Neuronal stem cell (in vitro differentiated cells): ENCODE data around the gene TRAPPC6A.

ENCODE experiments used
- DNase-seq: peaks from one replicate; pipeline ENCODE4 v3.0.0-alpha.2; 2013; ENCODE audit warnings: low spot score
- H2AFZ ChIP-seq: one replicate; pipeline ENCODE4 v1.6.1; 2013; ENCODE audit warnings: mild to moderate bottlenecking, low read length, inconsistent platforms
- H2AK5ac ChIP-seq: 2 replicates; pipeline ENCODE4 v1.6.1; 2013; ENCODE audit warnings: low read depth, mild to moderate bottlenecking, inconsistent platforms, low read length, moderate library complexity, mixed read lengths
- H2BK120ac ChIP-seq: 2 replicates; pipeline ENCODE4 v1.6.1; 2013; ENCODE audit warnings: low read depth, mild to moderate bottlenecking, inconsistent platforms, low read length, moderate library complexity, mixed read lengths
- H2BK12ac ChIP-seq: one replicate; pipeline ENCODE4 v1.6.1; 2013; ENCODE audit warnings: low read length, inconsistent platforms
- H2BK15ac ChIP-seq: 2 replicates; pipeline ENCODE4 v1.6.1; 2013; ENCODE audit warnings: mild to moderate bottlenecking, low read length, inconsistent platforms, mixed read lengths
- H2BK5ac ChIP-seq: one replicate; pipeline ENCODE4 v1.6.1; 2013; ENCODE audit warnings: inconsistent platforms, mild to moderate bottlenecking, low read length, moderate library complexity
- H3K14ac ChIP-seq: one replicate; pipeline ENCODE4 v1.6.1; 2013; ENCODE audit warnings: low read length, inconsistent platforms
- H3K18ac ChIP-seq: 2 replicates; pipeline ENCODE4 v1.6.1; 2013; ENCODE audit warnings: low read length, inconsistent platforms
- H3K23ac ChIP-seq: 2 replicates; pipeline ENCODE4 v1.6.1; 2013; ENCODE audit warnings: low read depth, mild to moderate bottlenecking, mixed read lengths, low read length, inconsistent platforms; ENCODE audit not compliant: poor library complexity
- H3K27ac ChIP-seq: replicated peaks from 3 replicates; pipeline ENCODE4 v1.5.1; 2013; ENCODE audit warnings: low read length, inconsistent platforms
- H3K27me3 ChIP-seq, 3 experiments: 2 replicates each; pipeline ENCODE4 v1.6.1; 2013; ENCODE audit warnings: low read length in 3 of 3, mild to moderate bottlenecking in 2 of 3, inconsistent platforms in 1 of 3, low read depth in 1 of 3, mixed read lengths in 1 of 3, moderate library complexity in 1 of 3; ENCODE audit not compliant: control insufficient read depth in 3 of 3, insufficient read depth in 3 of 3
- H3K36me3 ChIP-seq, 2 donors: replicated peaks in 1 of 2; 2 replicates each; pipeline ENCODE4 v1.6.1; 2013; ENCODE audit warnings: low read length in 2 of 2; ENCODE audit not compliant: control insufficient read depth in 2 of 2, insufficient read depth in 2 of 2
- H3K4ac ChIP-seq: 2 replicates; pipeline ENCODE4 v1.6.1; 2013; ENCODE audit warnings: inconsistent platforms, mild to moderate bottlenecking, low read length, moderate library complexity
- H3K4me1 ChIP-seq, 2 donors: 1 replicate in 1 of 2; 2 replicates in 1 of 2; pipeline ENCODE4 v1.6.1; 2013; ENCODE audit warnings: low read length in 2 of 2, low read depth in 1 of 2; ENCODE audit not compliant: control insufficient read depth in 2 of 2, insufficient read depth in 1 of 2
- H3K4me2 ChIP-seq: one replicate; pipeline ENCODE4 v1.6.1; 2013; ENCODE audit warnings: mild to moderate bottlenecking, low read length, inconsistent platforms; ENCODE audit not compliant: insufficient read depth, poor library complexity, severe bottlenecking
- H3K4me3 ChIP-seq, 2 donors: 2 replicates each; pipeline ENCODE4 v1.5.1; 2013; ENCODE audit warnings: low read length in 2 of 2, mild to moderate bottlenecking in 2 of 2, inconsistent platforms in 1 of 2, moderate library complexity in 1 of 2
- H3K79me1 ChIP-seq: one replicate; pipeline ENCODE4 v1.6.1; 2013; ENCODE audit warnings: low read depth, mild to moderate bottlenecking, inconsistent platforms, low read length, moderate library complexity
- H3K9ac ChIP-seq: one replicate; pipeline ENCODE4 v1.6.1; 2013; ENCODE audit warnings: mild to moderate bottlenecking, low read depth, low read length, inconsistent platforms; ENCODE audit not compliant: poor library complexity
- H3K9me3 ChIP-seq, 2 donors: replicated peaks in 1 of 2; 2 replicates each; pipeline versions ENCODE3 to v1.6.1; 2013; ENCODE audit warnings: low read length in 2 of 2, mild to moderate bottlenecking in 2 of 2, inconsistent platforms in 1 of 2, low read depth in 1 of 2, mixed read lengths in 1 of 2, moderate library complexity in 1 of 2; ENCODE audit not compliant: control insufficient read depth in 2 of 2, insufficient read depth in 1 of 2
- H4K8ac ChIP-seq: one replicate; pipeline ENCODE4 v1.6.1; 2013; ENCODE audit warnings: low read depth, mild to moderate bottlenecking, inconsistent platforms, low read length, moderate library complexity
- H4K91ac ChIP-seq: one replicate; pipeline ENCODE4 v1.6.1; 2013; ENCODE audit warnings: low read length, low read depth, mild to moderate bottlenecking, inconsistent platforms; ENCODE audit not compliant: poor library complexity
- WGBS, 2 donors: extraction: QIAGEN DNeasy Blood & Tissue Kit; methylation state at CpG; one replicate each; pipeline ENCODE4 v1.1.7; 2013; ENCODE audit warnings: missing lambda C conversion rate in 2 of 2, mixed read lengths in 1 of 2; ENCODE audit not compliant: insufficient read length in 2 of 2, insufficient replicate concordance in 1 of 2; ENCODE audit errors: extremely low coverage in 2 of 2; 5-methylcytosine and 5-hydroxymethylcytosine counted together

Gene TRAPPC6A

GRCh38 chr19:45124021-45124420 lies 54.0 kb downstream of the TRAPPC6A start:
- Histone ChIP-seq H3K36me3 (no peaks in the 10 kb centered on the region), H3K27ac (no peak overlapping the region), H4K91ac (no peak overlapping the region), H3K27me3 (no peaks in the 10 kb centered on the region), H2BK120ac (no peak overlapping the region), H2BK15ac (no peak overlapping the region), H3K4ac (no peak overlapping the region), H3K4me3 (no peak overlapping the region), H3K23ac (no peak overlapping the region), H2AK5ac (no peak overlapping the region), H2AFZ (no peak overlapping the region), H2BK5ac (no peak overlapping the region), H3K14ac (no peak overlapping the region), H3K4me1 (no peaks in the 10 kb centered on the region), H3K18ac (no peak overlapping the region), H3K9me3 (no peaks in the 10 kb centered on the region), H3K4me2 (no peak overlapping the region), H4K8ac (no peak overlapping the region), H2BK12ac (no peak overlapping the region), H3K79me1 (peaks cover 26% of the 10 kb centered on the region), H3K9ac (no peak overlapping the region)
- WGBS, 2 donors = no CpG with 5 or more reads among the region's 6 CpGs
- no peak for DNase-seq

GRCh38 chr19:45123440-45123850 lies 54.6 kb downstream of the TRAPPC6A start:
- no peak overlapping the region for H2BK5ac ChIP-seq
- DNase-seq = no peak
- H3K36me3 ChIP-seq = no peaks in the 10 kb centered on the region
- no peak overlapping the region for H3K4me3 ChIP-seq
- no peak overlapping the region for H2BK120ac ChIP-seq
- no peak overlapping the region for H3K14ac ChIP-seq
- H4K91ac ChIP-seq = no peak overlapping the region
- no peak overlapping the region for H3K23ac ChIP-seq
- no peak overlapping the region for H3K4me2 ChIP-seq
- no peak overlapping the region for H3K18ac ChIP-seq
- no peak overlapping the region for H3K9ac ChIP-seq
- H3K27me3 ChIP-seq = no peaks in the 10 kb centered on the region
- H4K8ac ChIP-seq = no peak overlapping the region
- no peak overlapping the region for H3K27ac ChIP-seq
- H3K79me1 ChIP-seq = peaks cover 27% of the 10 kb centered on the region
- H2AK5ac ChIP-seq = no peak overlapping the region
- no CpG with 5 or more reads among the region's 9 CpGs for WGBS, 2 donors
- H2AFZ ChIP-seq = no peak overlapping the region
- H2BK12ac ChIP-seq = no peak overlapping the region
- H3K9me3 ChIP-seq = no peaks in the 10 kb centered on the region
- H3K4me1 ChIP-seq = peaks cover 0 to 2% of the 10 kb centered on the region in 2 donors
- H3K4ac ChIP-seq = no peak overlapping the region
- no peak overlapping the region for H2BK15ac ChIP-seq

GRCh38 chr19:45122832-45123231 lies 55.2 kb downstream of the TRAPPC6A start:
- Histone ChIP-seq H3K9ac (peak overlapping the region; percentile 16), H2BK5ac (no peak overlapping the region), H2AFZ (no peak overlapping the region), H3K18ac (no peak overlapping the region), H2BK15ac (no peak overlapping the region), H3K9me3 (no peaks in the 10 kb centered on the region), H4K91ac (no peak overlapping the region), H3K4ac (no peak overlapping the region), H3K23ac (no peak overlapping the region), H2BK120ac (no peak overlapping the region), H3K79me1 (peaks cover 30% of the 10 kb centered on the region), H3K14ac (peak overlapping the region; percentile 33), H3K4me3 (no peak overlapping the region), H3K27me3 (no peaks in the 10 kb centered on the region), H3K4me2 (no peak overlapping the region), H2BK12ac (no peak overlapping the region), H2AK5ac (no peak overlapping the region), H3K36me3 (no peaks in the 10 kb centered on the region), H3K27ac (no peak overlapping the region), H4K8ac (no peak overlapping the region), H3K4me1 (peaks cover 2 to 8% of the 10 kb centered on the region in 2 donors)
- DNase-seq = no peak
- no CpG with 5 or more reads among the region's 6 CpGs for WGBS, 2 donors

GRCh38 chr19:45121827-45122345 lies 56.2 kb downstream of the TRAPPC6A start:
- Histone ChIP-seq H4K91ac (no peak overlapping the region), H3K79me1 (peaks cover 32% of the 10 kb centered on the region), H4K8ac (no peak overlapping the region), H3K4me1 (peaks cover 8 to 16% of the 10 kb centered on the region in 2 donors), H3K9me3 (no peaks in the 10 kb centered on the region), H3K23ac (no peak overlapping the region), H2BK12ac (no peak overlapping the region), H3K36me3 (no peaks in the 10 kb centered on the region), H3K4ac (no peak overlapping the region), H3K9ac (peak overlapping the region; percentile 40), H3K4me3 (no peak overlapping the region), H3K4me2 (no peak overlapping the region), H3K18ac (no peak overlapping the region), H2BK5ac (peak overlapping the region; percentile 82), H2BK120ac (no peak overlapping the region), H3K14ac (no peak overlapping the region), H2BK15ac (no peak overlapping the region), H2AFZ (no peak overlapping the region), H3K27me3 (no peaks in the 10 kb centered on the region), H3K27ac (no peak overlapping the region), H2AK5ac (no peak overlapping the region)
- WGBS, 2 donors = no CpG with 5 or more reads among the region's 11 CpGs
- no peak for DNase-seq
